ENCODE measurements around the gene BANF2. TPM values are rescaled to one million over a fixed set of nuclear protein-coding genes. Genes with fewer than 3 reads are reported as not detected.
A peak's percentile ranks its signal among the peaks of the same experiment; 100 is the strongest.

The BANF2 gene
- total RNA-seq, 1 experiment from 2014 or later, result not detected

- H3K9me3 Mint-ChIP-seq, result no peaks in the 10 kb centered on the region
- no peak overlapping the region for H2AFZ ChIP-seq (ENCODE audit: low read length)
- no peak overlapping the region for H3K4me2 ChIP-seq (ENCODE audit: insufficient read depth, insufficient read length, low read length)
- no peaks in the 10 kb centered on the region for H3K9me3 ChIP-seq (ENCODE audit: control insufficient read depth, low read depth, low read length)
- H2BK20ac ChIP-seq (ENCODE audit: low read depth, low read length, poor library complexity, severe bottlenecking), result no peak overlapping the region
- no peaks in the 10 kb centered on the region for H3K27me3 Mint-ChIP-seq (ENCODE audit: low read depth)
- H4K91ac ChIP-seq (ENCODE audit: insufficient read length, low read depth, low read length), result no peak overlapping the region
- H3K56ac ChIP-seq (ENCODE audit: insufficient read length, low read depth, low read length), result no peak overlapping the region
- H2BK12ac ChIP-seq (ENCODE audit: insufficient read length, low read depth, low read length), result no peak overlapping the region
- H2BK120ac ChIP-seq (ENCODE audit: low read depth, low read length, poor library complexity, severe bottlenecking), result no peak overlapping the region
- H2BK15ac ChIP-seq (ENCODE audit: low read depth, low read length), result no peak overlapping the region
- H3T11ph ChIP-seq (ENCODE audit: low read length), result no peak overlapping the region
- H4K8ac ChIP-seq (replicated peaks; ENCODE audit: insufficient read length, low read depth, low read length), result no peak overlapping the region
- no peak overlapping the region for H2BK5ac ChIP-seq (ENCODE audit: insufficient read length, low read length)
- peaks cover 6% of the 10 kb centered on the region; the same call in 1 of the 2 replicates for H3K4me1 ChIP-seq (ENCODE audit: insufficient read depth, low read length)
- peaks cover 20% of the 10 kb centered on the region for H3K79me1 ChIP-seq (ENCODE audit: insufficient read depth, low read depth, low read length, poor library complexity, severe bottlenecking)
- no peak overlapping the region for H3K27ac ChIP-seq (ENCODE audit: insufficient read length, low read depth, low read length)
- no peaks in the 10 kb centered on the region for H4K20me1 ChIP-seq (ENCODE audit: control insufficient read depth, insufficient read depth, insufficient read length)
- H3K9ac ChIP-seq (ENCODE audit: extremely low read depth, insufficient read length, low read length), result no peak overlapping the region
- no peak overlapping the region for H3K4me3 Mint-ChIP-seq
- H3K23ac ChIP-seq (ENCODE audit: insufficient read length, low read depth, low read length), result no peak overlapping the region
- no peak overlapping the region for H4K5ac ChIP-seq (ENCODE audit: insufficient read length, low read depth, low read length)
- DNase-seq, result no peak
- peaks cover 40% of the 10 kb centered on the region for H3K79me2 ChIP-seq (ENCODE audit: insufficient read depth, low read length)
- H3K27me3 ChIP-seq (ENCODE audit: insufficient read depth, low read length), result no peaks in the 10 kb centered on the region
- peaks cover 3% of the 10 kb centered on the region for H3K23me2 ChIP-seq (ENCODE audit: insufficient read length, low read depth, low read length, poor library complexity, severe bottlenecking)
- no CpG with 5 or more reads among the region's 4 CpGs for WGBS (ENCODE audit: extremely low coverage, insufficient read length, low lambda C conversion rate)
- no peak overlapping the region for H2AK5ac ChIP-seq (ENCODE audit: insufficient read length, low read length)
- H3K36me3 Mint-ChIP-seq (ENCODE audit: insufficient read depth in 1 of 3, low read depth in 3 of 3), result peaks cover 17 to 39% (median 30%) of the 10 kb centered on the region in 3 experiments
- H3K27ac Mint-ChIP-seq, result 0 out of 7 replicates have a peak overlapping the region, but pooled peaks of 1 of the 3 experiments have one; percentile 49
- peaks cover 30 to 31% of the 10 kb centered on the region in 2 experiments for H3K4me1 Mint-ChIP-seq
- no peak for TF ChIP-seq CTCF (conservative IDR thresholded peaks at IDR 0.05)
- no peak overlapping the region for H3K14ac ChIP-seq (ENCODE audit: insufficient read depth, low read length)
- H3K4ac ChIP-seq (ENCODE audit: low read depth, low read length), result no peak overlapping the region
- no peak overlapping the region for H3K18ac ChIP-seq (ENCODE audit: insufficient read length, low read depth, low read length)
Measured at GRCh38 chr20:17676378-17676759, 23.4 kb upstream of the BANF2 start.
